Loucy (cell line): ENCODE data around the gene ATP2A2.

Source experiments
- H2AFZ ChIP-seq: fragments of 200-600 bp; sonication (generic); 2 replicates; pipeline ENCODE4 v1.6.0; 2016; ENCODE audit warnings: antibody characterized with exemption, mild to moderate bottlenecking, low read length, moderate library complexity
- H3F3A ChIP-seq: fragments of 200-600 bp; 2 replicates; pipeline ENCODE4 v1.6.0; 2016; ENCODE audit warnings: antibody characterized with exemption, low read depth, mild to moderate bottlenecking
- H3K27me3 ChIP-seq: fragments of 200-600 bp; sonication (generic); 2 replicates; pipeline ENCODE4 v1.6.1; 2014; ENCODE audit warnings: low read length, mild to moderate bottlenecking; ENCODE audit not compliant: insufficient read depth, poor library complexity, severe bottlenecking
- H3K36me3 ChIP-seq: fragments of 200-600 bp; sonication (generic); 2 replicates; pipeline ENCODE4 v1.6.1; 2016; ENCODE audit warnings: low read length; ENCODE audit not compliant: insufficient read depth
- H3K4me1 ChIP-seq: fragments of 200-600 bp; sonication (generic); 2 replicates; pipeline ENCODE4 v1.5.1; 2014; ENCODE audit warnings: low read length, mild to moderate bottlenecking; ENCODE audit not compliant: insufficient read depth, poor library complexity, severe bottlenecking
- H3K4me2 ChIP-seq: fragments of 200-600 bp; sonication (generic); 2 replicates; pipeline ENCODE4 v1.6.0; 2014; ENCODE audit warnings: antibody characterized with exemption, low read length, low read depth, mild to moderate bottlenecking; ENCODE audit not compliant: poor library complexity, severe bottlenecking
- H3K4me3 ChIP-seq: fragments of 200-600 bp; sonication (generic); 2 replicates; pipeline ENCODE4 v1.5.1; 2014; ENCODE audit warnings: low read length, mild to moderate bottlenecking, mixed read lengths; ENCODE audit not compliant: poor library complexity, severe bottlenecking
- H3K79me2 ChIP-seq: fragments of 200-600 bp; sonication (generic); 2 replicates; pipeline ENCODE4 v1.6.1; 2014; ENCODE audit warnings: low read length; ENCODE audit not compliant: insufficient read depth
- H3K9ac ChIP-seq: fragments of 200-600 bp; sonication (generic); 2 replicates; pipeline ENCODE4 v1.6.0; 2014; ENCODE audit warnings: mild to moderate bottlenecking, low read depth, low read length, moderate library complexity; ENCODE audit not compliant: poor library complexity, severe bottlenecking
- H3K9me2 ChIP-seq: fragments of 200-600 bp; sonication (generic); replicated peaks from 2 replicates; pipeline ENCODE4 v1.6.1; 2016; ENCODE audit warnings: low read depth, low read length, mixed read lengths
- H3K9me3 ChIP-seq: fragments of 200-600 bp; sonication (generic); 2 replicates; pipeline ENCODE4 v1.6.1; 2014; ENCODE audit warnings: mild to moderate bottlenecking, antibody characterized with exemption, low read length, low read depth; ENCODE audit not compliant: insufficient read depth
- H4K20me1 ChIP-seq: fragments of 200-600 bp; sonication (generic); 2 replicates; pipeline ENCODE4 v1.6.0; 2014; ENCODE audit warnings: antibody characterized with exemption, low read length, mild to moderate bottlenecking; ENCODE audit not compliant: insufficient read depth, poor library complexity, severe bottlenecking
- EZH2phosphoT487 ChIP-seq: fragments of 200-600 bp; IDR thresholded peaks from 2 replicates; pipeline ENCODE4 v1.6.1; 2018; ENCODE audit warnings: antibody characterized with exemption, mild to moderate bottlenecking, moderate library complexity, borderline replicate concordance
- TF ChIP-seq, protein P1 (sequence below): fragments of 200-600 bp; sonication (generic); conservative IDR thresholded peaks from 2 replicates; pipeline ENCODE4 v1.5.1; 2014; ENCODE audit warnings: mild to moderate bottlenecking, antibody characterized with exemption, low read length

The ATP2A2 gene

GRCh38 chr12:110329710-110330109 lies 48.7 kb downstream of the ATP2A2 start:
- Histone ChIP-seq H3K36me3 (peaks cover 96% of the 10 kb centered on the region), H3K79me2 (peaks cover 43% of the 10 kb centered on the region), H3K4me3 (no peak overlapping the region), H2AFZ (no peak overlapping the region), H3K9me3 (no peaks in the 10 kb centered on the region), H3K9me2 (no peaks in the 10 kb centered on the region), H3K4me1 (no peaks in the 10 kb centered on the region), H4K20me1 (peaks cover 37% of the 10 kb centered on the region), H3K4me2 (no peak overlapping the region), H3K9ac (no peak overlapping the region), H3F3A (no peaks in the 10 kb centered on the region), H3K27me3 (no peaks in the 10 kb centered on the region)
- TF ChIP-seq EZH2phosphoT487: no peak
- TF ChIP-seq, protein P1, sequence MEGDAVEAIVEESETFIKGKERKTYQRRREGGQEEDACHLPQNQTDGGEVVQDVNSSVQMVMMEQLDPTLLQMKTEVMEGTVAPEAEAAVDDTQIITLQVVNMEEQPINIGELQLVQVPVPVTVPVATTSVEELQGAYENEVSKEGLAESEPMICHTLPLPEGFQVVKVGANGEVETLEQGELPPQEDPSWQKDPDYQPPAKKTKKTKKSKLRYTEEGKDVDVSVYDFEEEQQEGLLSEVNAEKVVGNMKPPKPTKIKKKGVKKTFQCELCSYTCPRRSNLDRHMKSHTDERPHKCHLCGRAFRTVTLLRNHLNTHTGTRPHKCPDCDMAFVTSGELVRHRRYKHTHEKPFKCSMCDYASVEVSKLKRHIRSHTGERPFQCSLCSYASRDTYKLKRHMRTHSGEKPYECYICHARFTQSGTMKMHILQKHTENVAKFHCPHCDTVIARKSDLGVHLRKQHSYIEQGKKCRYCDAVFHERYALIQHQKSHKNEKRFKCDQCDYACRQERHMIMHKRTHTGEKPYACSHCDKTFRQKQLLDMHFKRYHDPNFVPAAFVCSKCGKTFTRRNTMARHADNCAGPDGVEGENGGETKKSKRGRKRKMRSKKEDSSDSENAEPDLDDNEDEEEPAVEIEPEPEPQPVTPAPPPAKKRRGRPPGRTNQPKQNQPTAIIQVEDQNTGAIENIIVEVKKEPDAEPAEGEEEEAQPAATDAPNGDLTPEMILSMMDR: no peak

DNA sequence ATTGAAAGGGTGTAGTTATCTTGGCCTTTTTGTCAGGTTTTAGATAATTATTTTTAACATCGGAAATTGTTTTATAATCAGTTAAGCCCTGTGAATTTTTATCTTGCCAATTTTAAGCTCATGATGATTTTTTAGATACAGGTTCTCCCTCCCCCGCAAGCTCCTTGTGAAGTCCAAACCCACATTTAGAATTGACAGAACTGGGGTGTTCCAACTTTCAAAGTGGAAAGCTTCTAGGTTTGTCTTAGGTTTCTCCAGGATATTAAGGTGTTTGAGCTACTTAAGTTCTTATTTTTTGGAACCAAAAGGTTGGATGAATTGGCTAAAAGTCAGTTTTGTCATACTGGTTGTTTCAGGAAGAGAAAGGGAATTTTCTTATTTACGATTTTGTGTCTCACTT lies 49.1 kb downstream of the ATP2A2 start:
- Histone ChIP-seq H3K36me3 (peaks cover 97% of the 10 kb centered on the region), H2AFZ (no peak overlapping the region), H3K9ac (no peak overlapping the region), H3K9me2 (no peaks in the 10 kb centered on the region), H4K20me1 (peaks cover 37% of the 10 kb centered on the region), H3K4me3 (no peak overlapping the region), H3K4me2 (no peak overlapping the region), H3K79me2 (peaks cover 43% of the 10 kb centered on the region), H3K4me1 (no peaks in the 10 kb centered on the region), H3K27me3 (no peaks in the 10 kb centered on the region), H3F3A (no peaks in the 10 kb centered on the region), H3K9me3 (no peaks in the 10 kb centered on the region)
- no peak for TF ChIP-seq EZH2phosphoT487
- TF ChIP-seq, protein P1: no peak

DNA sequence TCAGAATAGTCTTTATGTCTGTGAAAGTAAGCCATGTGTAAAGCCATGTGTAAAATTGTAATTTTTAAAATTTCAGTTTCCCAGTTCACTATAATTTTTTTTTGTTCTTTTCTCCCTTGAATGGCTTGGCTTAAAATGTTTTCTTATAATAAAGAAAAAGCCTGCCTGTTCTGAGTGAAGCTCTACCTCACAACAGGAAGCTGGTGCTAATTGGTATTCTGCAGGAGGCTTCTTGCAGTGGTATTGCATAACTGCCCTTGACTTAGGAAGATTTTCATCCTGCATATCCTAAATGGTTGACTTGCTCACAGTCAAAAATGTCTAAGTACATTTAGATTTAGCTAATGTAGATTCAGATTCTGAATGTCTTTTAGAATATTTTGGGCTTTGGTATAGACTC lies 49.5 kb downstream of the ATP2A2 start:
- no peaks in the 10 kb centered on the region for H3F3A ChIP-seq

More for the DNA sequence above, 49.5 kb downstream of the ATP2A2 start:
- Histone ChIP-seq H3K36me3 (peaks cover 97% of the 10 kb centered on the region), H3K4me3 (no peak overlapping the region), H3K27me3 (no peaks in the 10 kb centered on the region), H3K9ac (no peak overlapping the region), H3K79me2 (peaks cover 43% of the 10 kb centered on the region), H3K4me1 (no peaks in the 10 kb centered on the region), H3K4me2 (no peak overlapping the region), H4K20me1 (peaks cover 37% of the 10 kb centered on the region), H2AFZ (no peak overlapping the region), H3K9me2 (no peaks in the 10 kb centered on the region), H3K9me3 (no peaks in the 10 kb centered on the region)
- no peak for TF ChIP-seq EZH2phosphoT487
- TF ChIP-seq, protein P1: no peak
